Fibroblast of skin of left quadriceps (primary cell): Measurements from ENCODE around the gene SNX24.

Source experiments
- DNase-seq, 2 experiments: peaks; one replicate each; pipeline ENCODE4 v3.0.0-alpha.2; 2013; ENCODE audit warnings: low read depth in 2 of 2

SNX24 gene

DNA sequence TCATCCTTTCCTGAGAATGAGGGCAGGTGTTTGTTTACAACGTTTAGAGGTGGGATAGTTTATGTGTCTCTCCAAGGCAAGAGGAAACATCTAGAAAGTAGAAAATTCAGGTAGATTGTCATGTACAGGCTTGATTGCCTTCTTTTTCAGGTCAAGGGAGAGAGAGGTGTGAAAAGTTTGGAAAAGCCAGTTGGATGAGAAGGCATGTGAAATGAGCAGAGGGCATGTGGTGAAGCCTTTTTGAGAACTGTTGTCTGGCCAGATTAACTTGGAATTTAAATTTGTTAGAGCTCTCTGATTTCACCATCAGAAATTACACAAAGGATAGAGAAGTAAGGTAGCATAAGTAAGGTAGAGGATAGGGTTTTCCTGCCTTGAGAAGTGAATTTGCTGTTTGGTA is 74.6 kb downstream of the SNX24 start:
- no peak for DNase-seq

DNA sequence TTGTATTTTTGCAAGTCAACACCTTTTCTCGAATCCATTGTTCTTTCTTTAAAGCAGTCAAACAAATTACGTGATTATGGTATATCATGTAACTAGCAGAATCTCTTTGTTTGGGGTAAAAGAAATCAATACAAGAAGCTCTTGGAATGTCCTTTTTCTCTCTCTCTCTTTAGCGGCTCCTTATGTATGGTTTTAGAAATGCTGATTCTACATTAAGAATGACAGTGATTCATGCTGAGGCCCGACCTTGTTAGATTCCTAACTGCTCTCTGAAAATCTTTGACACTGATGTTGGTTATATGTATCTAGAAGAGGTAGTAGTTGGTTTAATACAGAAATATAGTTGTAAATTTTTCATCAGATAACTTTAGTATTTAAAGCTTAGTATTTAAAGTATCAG is 76.4 kb downstream of the SNX24 start:
- DNase-seq = no peak

DNA sequence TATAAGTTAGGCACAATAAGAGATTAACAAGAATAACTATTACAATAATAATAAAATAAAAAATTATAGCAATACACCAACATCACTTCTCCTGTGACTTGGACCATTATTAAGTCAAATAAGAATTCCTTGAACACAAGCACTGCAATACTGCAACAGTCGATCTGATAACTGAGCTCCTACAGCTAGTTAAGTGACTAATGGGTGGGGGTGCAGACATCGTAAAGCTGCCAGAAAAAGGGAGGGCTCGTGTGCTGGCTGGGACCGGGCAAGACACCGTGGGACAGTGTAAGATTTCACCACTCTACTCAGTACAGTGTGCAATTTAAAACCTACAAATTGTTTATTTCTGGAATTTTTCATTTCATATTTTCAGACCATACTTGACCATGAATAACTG is 78.8 kb downstream of the SNX24 start:
- no peak for DNase-seq

DNA sequence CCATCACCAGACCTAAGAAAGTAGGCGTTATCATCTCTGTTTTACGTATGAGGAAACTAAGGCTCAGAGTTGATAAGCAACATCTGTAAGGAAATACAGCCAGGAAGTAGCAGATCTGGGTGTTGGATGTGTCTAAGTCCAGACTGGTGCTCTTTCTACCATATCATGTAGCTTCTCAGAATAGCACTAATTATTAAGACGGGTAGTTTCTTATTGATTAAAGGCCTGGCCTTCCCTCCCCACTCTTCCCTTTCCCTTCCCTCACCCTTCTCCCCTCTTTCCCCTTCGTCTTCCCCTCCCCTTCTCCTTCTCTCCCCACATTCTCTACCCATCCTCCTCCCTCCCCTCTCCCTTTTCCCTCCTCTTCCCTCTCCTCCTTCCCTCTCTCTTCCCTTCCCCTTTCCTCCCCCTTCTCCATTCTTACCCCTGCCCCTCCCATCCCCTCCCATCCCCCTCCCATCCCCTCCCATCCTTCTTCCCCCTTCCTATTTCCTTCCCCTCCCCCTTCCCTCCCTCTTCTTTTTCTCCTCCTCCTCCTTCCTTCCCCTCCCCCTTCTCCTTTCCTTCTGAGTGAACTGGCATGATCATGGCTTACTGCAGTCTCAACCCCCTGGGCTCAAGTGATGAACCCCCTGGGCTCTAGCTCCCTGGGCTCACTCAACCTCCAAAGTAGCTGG is 79.4 kb downstream of the SNX24 start:
- no peak for DNase-seq

DNA sequence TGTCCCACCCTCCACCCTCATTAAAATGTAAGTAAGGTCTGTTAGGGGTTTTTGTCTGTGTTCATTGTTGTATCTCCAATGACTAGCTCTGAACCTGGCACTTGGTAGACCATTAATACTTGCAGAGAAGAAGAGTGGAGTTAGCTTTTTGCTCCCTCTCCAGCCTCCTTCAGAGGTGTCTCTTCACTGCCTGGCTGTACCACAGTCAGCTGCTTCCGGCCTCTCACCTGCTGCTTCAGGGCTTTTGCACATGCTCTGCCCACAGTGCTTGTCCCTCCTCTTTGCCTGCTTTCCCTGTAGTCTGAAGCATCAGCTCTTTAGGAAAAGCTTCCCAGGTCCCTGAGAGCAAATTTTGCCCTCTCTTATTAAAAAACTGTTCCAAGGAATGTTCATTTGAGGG is 83.6 kb downstream of the SNX24 start:
- no peak for DNase-seq

DNA sequence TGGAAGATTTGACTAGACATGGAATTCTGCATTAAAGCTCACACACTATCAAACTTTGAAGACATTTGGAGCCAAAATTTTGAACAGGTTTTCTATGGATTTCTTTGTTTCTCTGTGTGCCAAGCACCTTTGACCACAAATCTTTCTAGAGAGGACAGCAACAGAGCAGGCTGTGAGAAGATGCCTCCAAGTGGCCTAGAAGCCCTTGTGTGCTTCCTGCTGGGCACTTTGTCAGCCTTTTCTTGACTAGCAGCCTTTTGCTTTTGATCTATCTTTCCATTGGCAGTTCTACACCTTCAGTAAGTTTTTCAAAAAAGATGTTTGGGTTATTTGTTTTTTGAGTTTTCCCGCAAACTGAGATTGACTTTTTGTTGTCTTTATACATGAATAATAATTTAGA is 84.6 kb downstream of the SNX24 start:
- DNase-seq = no peak

DNA sequence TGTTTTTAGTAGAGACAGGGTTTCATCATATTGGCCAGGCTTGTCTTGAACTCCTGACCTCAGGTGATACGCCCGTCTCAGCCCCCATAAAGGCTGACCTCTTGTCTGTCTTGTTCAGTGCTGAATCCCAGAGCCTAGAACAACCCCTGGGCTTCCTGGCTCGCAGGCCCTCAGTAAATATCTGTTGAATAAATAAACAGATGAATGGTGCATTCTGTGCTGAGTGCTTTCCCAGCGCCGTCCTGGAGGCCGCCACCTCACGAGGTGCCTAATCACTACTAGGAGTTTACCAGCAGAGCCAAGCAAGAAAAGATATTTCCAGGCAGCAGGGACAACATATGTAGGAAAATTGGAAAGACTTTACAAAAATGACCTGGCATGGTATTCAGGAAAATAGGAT is 88.5 kb downstream of the SNX24 start:
- DNase-seq = no peak

DNA sequence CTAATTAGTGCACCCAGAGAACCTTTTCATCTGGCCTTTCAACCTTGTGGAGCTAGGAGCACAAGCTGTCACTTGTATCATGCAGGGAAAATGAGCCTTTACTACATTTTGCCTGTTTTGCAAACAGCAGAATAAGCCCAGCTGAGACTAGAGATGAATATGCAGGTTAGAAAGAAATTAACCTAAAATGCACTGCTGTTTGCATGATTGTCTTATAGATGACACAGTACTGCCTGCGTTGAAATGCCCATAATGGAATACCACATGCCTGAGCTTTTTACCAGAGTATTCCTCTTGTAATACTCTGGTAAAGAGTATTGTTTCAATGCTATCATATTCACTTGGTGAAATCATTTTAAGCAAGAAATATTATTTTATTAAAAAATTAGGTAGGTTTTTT is 90.7 kb downstream of the SNX24 start:
- no peak for DNase-seq

DNA sequence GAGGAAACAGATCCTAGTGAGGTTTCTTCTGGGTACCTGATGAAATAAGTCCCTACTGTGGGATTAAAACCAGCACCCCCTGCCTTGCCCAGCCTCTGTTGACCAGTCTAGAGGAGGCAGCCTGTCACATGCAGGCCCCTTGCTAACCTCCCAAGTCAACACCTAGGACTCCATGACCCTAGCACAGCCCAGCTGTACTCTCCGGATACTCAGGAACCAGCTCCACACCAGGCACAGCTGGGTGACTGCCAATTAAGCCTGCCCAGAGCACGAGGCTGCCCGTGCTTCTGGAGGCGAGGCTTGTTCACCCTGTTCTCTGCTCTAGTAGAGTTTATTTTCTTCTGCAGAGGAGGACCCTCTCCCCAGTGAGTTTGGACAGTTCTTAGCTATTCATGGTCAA is 92.5 kb downstream of the SNX24 start:
- DNase-seq = no peak

DNA sequence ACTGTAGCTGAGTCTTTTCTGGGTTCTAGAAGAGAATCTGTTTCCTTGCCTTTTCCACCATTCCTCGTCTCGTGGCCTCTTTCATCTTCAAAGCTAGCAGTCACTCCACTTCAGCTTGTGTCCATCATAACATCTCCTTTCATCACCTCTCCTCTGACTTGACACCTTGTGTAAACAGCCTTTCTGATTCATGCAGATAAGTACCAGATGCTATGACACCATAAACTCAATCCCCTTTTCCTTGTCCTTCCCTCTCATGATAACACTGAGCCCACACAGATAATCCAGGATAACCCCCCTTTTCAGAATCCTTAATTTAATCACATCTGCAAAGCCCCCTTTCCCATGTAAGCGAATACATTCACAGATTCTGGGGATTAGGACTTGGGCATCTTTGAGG is 95.5 kb downstream of the SNX24 start:
- DNase-seq = no peak

DNA sequence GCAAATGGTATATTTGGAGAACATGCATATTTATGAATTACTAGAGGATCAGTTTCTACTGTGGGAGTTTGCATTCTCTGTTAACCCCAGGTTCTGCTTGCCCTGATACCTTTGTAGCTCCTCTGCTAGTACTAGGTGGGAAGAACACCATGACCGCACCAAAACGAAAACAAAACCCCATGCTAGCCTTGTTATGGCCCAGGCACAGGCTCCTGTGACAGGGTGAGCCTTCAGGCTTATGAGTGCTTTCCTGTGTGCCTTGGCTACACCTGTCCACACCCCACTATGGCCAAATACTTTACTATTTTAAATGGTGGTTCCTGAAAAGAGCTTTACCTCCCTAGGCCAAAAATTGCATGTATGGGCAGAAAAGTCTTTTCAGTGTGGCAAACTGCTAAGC is 96.3 kb downstream of the SNX24 start:
- no peak for DNase-seq

DNA sequence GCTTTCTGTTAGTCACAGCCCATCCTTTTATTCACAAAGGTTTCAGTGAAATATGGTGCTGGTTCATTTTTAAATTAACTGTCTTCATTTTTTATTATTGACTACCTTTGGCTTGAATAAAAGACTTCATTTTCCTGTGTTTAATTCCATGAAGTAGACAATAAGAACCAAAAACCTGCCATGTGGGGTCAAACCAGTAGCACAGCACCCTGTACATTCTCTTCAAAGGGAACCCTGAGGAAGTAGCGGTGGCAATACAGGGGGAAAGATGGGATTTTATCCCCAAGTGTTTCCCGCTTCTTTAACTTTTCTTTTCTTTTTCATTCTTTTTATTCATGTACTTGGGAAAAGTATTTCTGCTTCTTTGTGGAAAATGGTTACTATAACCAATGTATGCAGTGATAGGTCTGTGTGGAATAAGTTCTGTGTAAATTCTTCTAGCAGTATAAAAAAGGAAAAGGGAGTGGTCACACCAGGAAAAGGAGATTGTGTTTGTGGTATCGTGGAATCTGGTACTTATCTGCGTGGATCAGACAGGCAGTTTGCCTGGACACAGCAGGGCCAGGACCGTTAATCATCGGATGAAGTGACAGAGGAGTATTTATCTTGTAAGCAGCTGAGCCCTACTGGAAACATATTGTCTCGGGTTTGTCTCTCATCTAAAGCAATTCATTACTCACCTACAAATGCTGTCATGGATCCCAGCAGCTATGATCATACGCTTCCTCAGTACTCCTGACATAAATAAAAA is 96.9 kb downstream of the SNX24 start:
- DNase-seq = no peak

DNA sequence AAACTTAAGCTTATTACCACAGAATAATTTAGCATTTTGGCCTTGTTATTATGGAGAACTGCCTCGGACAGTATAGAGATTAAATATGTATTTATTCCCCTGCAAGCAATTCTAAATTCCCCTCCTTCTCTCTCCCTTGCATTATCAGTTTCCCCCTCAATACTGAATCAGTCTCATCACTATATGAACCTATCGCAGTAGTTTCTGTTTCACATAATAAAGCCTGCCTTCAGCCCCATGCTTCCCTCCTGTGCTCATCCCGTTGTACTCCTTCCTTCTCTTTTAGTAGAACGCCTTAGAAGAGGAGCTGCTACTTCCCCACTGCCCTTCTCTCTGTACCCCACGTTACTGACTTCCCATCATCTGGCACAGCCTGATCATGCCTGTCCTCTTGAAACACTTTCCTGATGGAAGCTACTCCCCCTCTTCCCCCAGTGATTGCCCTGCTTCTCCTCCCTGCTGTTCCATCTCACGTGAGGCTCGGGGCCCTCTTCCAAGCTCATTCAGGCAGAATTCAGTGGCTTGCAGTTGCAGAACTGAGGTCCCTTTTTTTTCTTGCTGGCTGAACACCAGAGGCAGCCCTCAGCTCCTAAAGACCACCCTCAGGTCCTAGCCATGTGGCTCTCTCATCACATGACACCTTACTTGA is 97.8 kb downstream of the SNX24 start:
- no peak for DNase-seq

DNA sequence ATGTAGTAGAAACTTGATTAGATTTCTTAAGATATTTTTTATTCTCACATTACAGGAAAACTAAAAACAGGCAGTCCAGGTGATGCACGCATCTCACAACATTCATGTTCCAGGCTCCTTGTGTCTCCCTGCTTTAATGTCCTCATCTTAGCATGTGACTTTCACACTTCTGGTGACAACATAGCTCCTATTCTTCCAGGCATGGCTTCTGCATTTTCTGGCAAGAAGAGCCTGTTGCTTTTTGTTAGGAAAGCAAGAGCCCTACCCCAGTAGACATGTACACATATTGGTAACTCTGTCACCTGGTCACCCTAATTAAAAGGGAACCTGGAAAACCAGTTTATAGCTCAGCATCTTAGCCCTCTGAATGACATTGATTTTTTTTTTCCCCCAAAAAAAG is 98.6 kb downstream of the SNX24 start:
- DNase-seq = no peak

DNA sequence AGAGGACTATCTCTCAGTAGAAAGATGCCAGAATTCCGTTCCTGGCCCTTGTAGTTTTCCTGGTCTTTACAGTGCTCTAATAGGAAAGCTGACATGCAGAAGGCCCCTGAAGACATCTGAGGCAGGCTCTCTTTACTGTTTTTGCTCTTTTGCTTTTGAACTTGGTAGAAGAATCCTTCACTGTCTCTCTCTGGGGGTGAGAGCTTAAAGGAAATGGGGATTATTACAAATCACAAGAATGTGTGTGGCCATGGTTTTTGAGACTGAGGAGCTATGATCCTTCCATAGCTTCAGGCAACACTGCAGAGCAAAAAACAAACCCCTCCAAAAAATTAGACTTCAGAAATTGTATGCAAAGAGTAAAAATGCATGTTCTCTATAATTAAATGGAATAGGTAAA is 102.0 kb downstream of the SNX24 start:
- no peak for DNase-seq

DNA sequence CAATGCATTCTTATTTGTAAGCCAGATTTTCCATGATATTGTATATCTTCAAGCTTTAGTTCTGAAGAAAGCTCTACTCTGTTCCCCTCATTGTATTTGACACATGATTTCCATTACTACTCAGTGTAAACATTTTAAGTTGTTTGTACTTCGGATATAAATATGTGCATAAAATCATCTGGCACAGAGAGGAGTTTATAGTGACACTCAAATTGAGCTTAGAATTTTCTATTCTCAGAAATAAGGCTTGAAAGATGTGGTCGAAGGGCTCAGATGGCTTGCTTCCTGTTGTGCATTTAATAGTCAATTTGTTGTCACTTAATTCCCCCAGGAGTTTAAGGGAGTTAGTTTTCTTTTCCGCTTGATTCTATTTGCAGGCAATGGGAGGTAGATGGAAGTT is 102.4 kb downstream of the SNX24 start:
- DNase-seq = no peak

DNA sequence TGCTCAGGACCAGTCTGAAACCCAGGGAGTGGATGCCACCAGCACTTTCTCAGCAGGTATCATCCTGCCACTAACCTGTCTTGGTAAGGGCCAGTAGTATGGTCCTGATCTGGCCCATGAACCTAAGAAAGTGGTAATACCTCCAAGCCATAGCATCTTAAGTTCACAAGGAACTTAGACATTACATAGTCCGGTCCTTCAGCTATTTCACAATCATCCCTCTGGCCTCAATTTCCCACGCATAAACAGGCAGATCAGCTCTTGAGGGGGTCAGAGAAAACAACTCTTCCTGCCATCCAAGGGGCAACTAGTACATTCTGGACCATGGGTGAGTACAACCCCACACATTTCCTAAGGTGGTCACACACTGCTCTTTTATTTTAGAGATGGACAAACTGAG is 102.9 kb downstream of the SNX24 start:
- no peak for DNase-seq

DNA sequence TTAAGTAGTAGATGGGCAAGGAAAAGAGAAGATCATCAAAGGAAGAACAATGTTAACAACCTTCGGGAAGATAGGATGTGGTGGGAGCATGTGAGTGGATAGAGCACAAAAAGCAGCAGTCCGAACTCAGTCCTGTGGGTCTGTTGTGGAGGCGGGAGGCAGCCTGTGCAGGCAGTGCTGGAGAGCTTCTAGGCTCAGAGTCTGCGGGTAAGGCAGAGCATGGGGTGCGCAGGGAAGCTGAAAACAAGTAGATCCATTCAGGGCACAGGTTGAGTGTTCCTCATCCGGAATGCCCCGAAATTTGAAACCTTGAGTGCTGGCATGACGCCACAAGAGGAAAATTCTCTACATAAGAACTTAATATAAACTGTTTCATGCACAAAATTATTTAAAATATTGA is 106.2 kb downstream of the SNX24 start:
- DNase-seq = no peak

DNA sequence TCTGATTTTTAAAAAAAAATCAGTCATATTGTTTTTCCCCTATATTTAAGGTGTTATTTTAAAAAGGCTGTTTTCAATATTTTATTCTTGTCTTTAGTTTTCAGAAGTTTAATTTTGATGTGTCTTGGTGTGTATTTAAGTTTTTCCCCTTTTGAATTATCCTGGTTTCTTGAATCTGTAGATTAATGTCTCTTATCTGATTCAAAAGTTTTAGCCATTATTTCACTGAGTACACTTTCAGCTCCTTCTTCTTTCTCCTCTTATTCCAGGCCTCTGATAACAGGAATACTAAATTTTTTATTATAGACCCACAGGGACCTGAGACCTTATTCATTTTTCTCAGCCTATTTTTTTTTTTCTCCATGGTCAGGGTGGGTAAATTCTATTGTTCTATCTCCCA is 109.3 kb downstream of the SNX24 start:
- DNase-seq = no peak

DNA sequence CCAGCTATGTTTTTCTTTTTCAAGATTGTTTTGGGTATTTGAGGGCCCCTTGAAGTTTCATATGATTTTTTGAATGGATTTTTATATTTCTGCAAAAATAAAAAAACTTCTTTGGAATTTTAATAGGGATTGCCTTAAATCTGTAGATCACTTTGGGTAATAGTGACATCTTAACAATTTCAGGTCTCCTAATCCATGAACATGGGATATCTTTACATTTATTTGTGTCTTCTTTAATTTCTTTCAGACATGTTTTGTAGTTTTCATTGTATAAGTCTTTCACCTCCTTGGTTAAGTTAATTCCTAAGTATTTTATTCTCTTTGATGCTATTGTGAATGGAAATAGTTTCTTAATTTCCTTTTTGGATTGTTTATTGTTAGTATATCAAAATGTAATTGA is 112.0 kb downstream of the SNX24 start:
- DNase-seq = no peak

DNA sequence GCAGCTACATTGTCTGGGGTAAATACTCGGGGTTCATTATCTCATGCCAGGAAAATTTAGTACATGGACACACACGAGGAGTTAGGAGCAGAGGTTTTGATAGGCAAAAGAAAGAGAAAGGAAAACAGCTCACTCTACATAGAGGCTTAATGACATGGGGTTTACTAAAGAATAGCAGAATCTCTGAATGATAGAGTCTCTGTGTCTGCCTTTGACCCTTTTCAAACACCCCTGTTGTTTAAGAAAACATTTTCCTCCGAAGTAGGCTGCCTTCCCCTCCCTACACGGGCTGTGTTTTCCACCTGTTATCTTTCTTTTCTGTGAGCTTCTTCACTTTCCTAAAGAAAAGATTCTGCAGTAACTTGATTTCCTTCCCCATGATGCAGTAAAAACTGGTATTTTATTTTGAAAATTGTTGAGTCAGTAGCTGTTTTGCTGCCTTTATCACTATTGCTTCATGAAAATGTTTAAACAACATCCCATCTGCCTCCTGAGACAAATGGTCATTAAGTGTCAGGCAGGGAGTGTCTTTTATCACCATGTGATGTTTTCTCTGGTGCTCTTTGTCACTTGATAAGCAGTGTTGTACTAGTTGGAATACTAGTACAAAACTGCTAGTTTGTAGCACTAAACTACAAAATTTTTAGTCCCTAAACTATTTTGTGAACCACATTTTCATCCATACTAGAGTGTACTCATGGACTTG is 114.5 kb downstream of the SNX24 start:
- no peak for DNase-seq

DNA sequence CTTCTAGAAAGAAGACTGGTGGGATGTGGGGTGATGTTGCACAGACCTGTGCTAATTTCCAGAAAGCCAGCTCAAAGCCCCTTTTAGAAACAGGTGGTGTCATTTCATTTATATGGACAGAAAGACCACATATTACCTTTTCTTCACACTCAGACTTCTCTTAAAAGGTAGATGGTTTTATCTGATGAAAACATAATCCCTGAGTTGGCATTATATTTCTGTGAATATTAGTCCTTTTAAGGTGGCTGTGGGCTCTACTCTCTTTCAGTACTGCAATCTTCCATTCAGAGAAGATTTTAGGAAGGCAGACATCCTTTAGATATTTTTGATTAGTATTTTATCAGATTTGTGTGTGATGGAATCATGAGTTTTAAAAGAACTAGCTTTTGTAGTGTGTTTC is 117.9 kb downstream of the SNX24 start:
- DNase-seq = no peak

DNA sequence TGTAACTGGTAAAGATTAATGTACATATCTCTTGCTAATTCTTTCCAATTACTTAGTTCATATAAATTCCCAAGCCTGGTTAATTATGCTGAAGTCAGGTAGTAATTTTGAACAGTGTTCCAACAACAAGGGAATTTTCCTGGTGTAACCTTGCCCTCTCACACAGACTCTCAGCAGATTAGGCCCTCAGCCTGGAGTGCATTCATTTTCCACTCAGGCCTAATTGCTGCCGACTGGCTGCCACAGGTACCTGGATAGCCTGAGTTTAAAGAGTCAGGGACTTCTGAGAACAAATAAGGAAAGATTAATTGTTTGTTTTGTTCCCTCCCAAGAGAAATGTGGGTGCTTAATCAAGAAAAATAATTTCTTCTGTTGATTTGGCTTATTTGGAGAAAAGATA is 119.7 kb downstream of the SNX24 start:
- no peak for DNase-seq
